H1 (cell line): ENCODE data around the gene NLRP10.

Experiments used
- CBX8 ChIP-seq: fragments of 300-800, 300-1000 bp; sonication (generic); IDR thresholded peaks from 2 replicates; pipeline ENCODE4 v1.7.1; 2016; ENCODE audit warnings: low read depth, low read length, borderline replicate concordance
- EZH2 ChIP-seq: fragments of 200-600 bp; sonication (generic); IDR thresholded peaks from 2 replicates; pipeline ENCODE4 v1.7.1; 2012; ENCODE audit warnings: low read depth, mild to moderate bottlenecking, moderate library complexity, low read length, inconsistent platforms; ENCODE audit not compliant: severe bottlenecking
- JUND ChIP-seq: IDR thresholded peaks from 2 replicates; pipeline ENCODE4 v1.6.1; 2011; ENCODE audit warnings: mild to moderate bottlenecking, improper control_type of control experiment, low read length
- KDM1A ChIP-seq: fragments of 200-600, 300-600 bp; sonication (generic); IDR thresholded peaks from 2 replicates; pipeline ENCODE4 v1.7.1; 2016; ENCODE audit warnings: mild to moderate bottlenecking, low read length, borderline replicate concordance
- POLR2A ChIP-seq, 2 experiments: IDR thresholded peaks; 1 replicate in 1 of 2; 2 replicates in 1 of 2; pipeline ENCODE4 v1.6.1; 2011; ENCODE audit warnings: low read depth in 2 of 2, low read length in 2 of 2, mild to moderate bottlenecking in 2 of 2; ENCODE audit errors: control extremely low read depth in 1 of 2
- POU5F1 ChIP-seq: IDR thresholded peaks from 2 replicates; pipeline ENCODE4 v1.6.1; 2011; ENCODE audit warnings: low read depth, mild to moderate bottlenecking, low read length, moderate library complexity
- TAF1 ChIP-seq: IDR thresholded peaks from 2 replicates; pipeline ENCODE4 v1.6.1; 2011; ENCODE audit warnings: mild to moderate bottlenecking, low read depth, low read length
- TF ChIP-seq, protein P1 (sequence below), 3 experiments: IDR thresholded peaks; 1 replicate in 2 of 3; 2 replicates in 1 of 3; pipeline versions ENCODE4 v1.5.1 to v1.6.1; 2011; ENCODE audit warnings: low read length in 3 of 3, mild to moderate bottlenecking in 3 of 3, inconsistent platforms in 2 of 3, low read depth in 1 of 3, moderate library complexity in 1 of 3; ENCODE audit not compliant: insufficient read depth in 1 of 3; ENCODE audit errors: control extremely low read depth in 1 of 3

DNA sequence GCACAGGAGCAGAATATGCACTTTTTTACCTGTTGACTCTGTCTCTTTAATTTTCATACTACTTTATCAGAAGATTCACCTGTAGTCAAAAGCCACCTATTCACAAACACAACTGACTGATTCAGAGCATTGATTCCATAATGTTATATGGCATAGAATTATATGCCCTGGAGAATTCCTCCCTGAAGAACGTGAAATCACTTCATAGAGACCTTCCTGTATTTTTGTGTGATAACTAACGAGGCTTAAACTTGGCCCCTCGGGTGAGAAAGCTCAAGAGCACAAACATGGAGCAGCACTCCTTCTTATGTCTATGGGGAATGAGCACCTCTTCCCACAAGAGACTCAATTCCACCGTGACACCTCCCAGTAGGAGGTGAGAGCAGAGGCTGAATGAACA lies 34.1 kb downstream of the NLRP10 start, which contains the start of gene OR10A6:
- TF ChIP-seq, protein P1, sequence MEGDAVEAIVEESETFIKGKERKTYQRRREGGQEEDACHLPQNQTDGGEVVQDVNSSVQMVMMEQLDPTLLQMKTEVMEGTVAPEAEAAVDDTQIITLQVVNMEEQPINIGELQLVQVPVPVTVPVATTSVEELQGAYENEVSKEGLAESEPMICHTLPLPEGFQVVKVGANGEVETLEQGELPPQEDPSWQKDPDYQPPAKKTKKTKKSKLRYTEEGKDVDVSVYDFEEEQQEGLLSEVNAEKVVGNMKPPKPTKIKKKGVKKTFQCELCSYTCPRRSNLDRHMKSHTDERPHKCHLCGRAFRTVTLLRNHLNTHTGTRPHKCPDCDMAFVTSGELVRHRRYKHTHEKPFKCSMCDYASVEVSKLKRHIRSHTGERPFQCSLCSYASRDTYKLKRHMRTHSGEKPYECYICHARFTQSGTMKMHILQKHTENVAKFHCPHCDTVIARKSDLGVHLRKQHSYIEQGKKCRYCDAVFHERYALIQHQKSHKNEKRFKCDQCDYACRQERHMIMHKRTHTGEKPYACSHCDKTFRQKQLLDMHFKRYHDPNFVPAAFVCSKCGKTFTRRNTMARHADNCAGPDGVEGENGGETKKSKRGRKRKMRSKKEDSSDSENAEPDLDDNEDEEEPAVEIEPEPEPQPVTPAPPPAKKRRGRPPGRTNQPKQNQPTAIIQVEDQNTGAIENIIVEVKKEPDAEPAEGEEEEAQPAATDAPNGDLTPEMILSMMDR (IDR thresholded peaks at IDR 0.05; ENCODE audit: control extremely low read depth in 1 of 3, insufficient read depth in 1 of 3, low read depth in 1 of 3, low read length in 3 of 3): no peak
- TF ChIP-seq POU5F1 (no peak), CBX8 (no peak), KDM1A (no peak), JUND (no peak), POLR2A (IDR thresholded peaks at IDR 0.05; ENCODE audit: control extremely low read depth in 1 of 2, low read depth in 2 of 2, low read length in 2 of 2) (no peak), EZH2 (no peak), TAF1 (no peak)
